ENCODE data around the gene ACADVL.
A peak's percentile ranks its signal among the peaks of the same experiment; 100 is the strongest.

The ACADVL gene

DNA sequence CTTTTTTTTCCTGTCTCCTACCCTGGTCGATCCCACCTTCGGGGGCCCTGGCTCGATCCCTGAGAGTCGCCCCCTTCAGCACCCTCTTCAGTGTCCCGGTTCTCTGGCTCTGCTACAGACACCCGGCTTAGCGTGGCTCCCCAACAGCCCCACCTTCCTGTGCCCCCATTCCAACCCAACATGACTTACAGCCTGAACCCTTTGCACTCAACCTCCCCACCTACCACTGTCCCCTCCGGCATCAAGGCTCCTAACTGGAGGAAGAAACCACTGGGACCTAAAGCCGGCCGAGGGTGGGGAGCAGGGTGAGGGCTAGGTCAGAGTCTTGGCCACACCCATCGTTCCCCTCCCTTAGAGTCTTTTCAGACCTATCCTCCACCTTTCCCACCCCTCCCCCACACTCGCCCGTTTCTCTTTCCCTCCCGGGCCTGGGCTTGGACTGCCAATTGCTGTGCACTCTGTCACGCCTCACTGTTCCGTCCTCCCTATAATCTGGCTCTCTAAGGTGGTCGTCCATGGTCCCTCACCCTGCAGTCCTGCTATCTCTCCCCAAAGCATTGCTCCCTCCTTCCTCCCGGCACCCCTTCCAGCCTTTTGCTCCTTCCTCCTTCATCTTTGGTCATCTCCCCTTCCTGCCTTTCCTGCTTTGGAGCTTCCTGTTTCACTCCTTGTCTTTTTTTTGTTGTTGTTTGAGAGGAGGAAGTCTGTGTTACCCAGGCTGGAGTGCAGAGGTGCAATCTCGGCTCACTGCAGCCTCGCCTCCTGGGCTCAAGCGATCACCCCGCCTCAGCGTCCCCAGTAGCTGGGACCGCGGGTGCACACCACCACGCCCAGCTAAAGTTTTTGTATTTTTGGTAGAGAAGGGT, 43.4 kb downstream of the ACADVL start:
- H3K4me1 Mint-ChIP-seq (ENCODE audit: low read depth): peaks cover 20% of the 10 kb centered on the region
- peaks cover 12% of the 10 kb centered on the region for H3K36me3 Mint-ChIP-seq (ENCODE audit: low read depth)
- H3K4me3 Mint-ChIP-seq: peak overlapping the region; percentile 55
- H3K9me3 Mint-ChIP-seq: no peaks in the 10 kb centered on the region
- DNase-seq (ENCODE audit: low spot score): no peak
- H3K27ac Mint-ChIP-seq: no peak overlapping the region
- H3K27me3 Mint-ChIP-seq (ENCODE audit: low read depth): peaks cover 31% of the 10 kb centered on the region

DNA sequence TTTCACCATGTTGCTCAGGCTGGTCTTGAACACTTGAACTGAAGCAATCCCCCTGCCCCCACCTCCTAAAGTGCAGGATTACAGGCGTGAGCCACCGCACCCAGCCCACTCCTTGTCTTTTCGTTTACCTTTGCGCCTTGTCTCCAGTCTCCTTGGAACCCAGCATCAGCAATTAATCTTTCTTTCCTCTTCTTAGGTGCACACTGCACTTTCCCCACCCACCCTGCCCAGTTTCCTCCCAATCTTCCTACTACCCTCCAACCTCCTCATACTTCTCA, 44.0 kb downstream of the ACADVL start:
- DNase-seq (ENCODE audit: low spot score): no peak
- Mint-ChIP-seq H3K4me1 (ENCODE audit: low read depth) (peaks cover 20% of the 10 kb centered on the region), H3K9me3 (no peaks in the 10 kb centered on the region), H3K36me3 (ENCODE audit: low read depth) (peaks cover 8% of the 10 kb centered on the region), H3K4me3 (peak overlapping the region; percentile 55), H3K27ac (no peak overlapping the region), H3K27me3 (ENCODE audit: low read depth) (peaks cover 33% of the 10 kb centered on the region)

DNA sequence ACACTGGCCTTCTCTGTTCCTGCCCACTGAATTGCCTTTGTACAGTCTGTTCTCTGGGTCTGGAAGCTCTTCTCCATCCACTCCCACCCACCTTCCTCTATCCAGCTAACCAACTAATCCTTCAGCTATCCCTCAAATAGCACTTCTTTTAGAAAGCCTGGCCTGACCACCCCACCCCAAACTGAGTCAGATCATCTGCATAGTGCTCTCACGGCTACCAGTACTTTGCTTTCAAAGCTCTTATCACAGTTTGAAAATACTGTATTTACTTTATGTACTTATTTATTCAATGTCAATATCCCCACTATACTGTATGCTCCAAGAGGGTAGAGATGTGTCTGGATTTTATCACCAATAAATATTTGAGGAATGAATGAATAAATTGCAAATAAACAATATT, 47.0 kb downstream of the ACADVL start:
- Mint-ChIP-seq H3K27ac (no peak overlapping the region), H3K27me3 (ENCODE audit: low read depth) (peaks cover 40% of the 10 kb centered on the region), H3K4me3 (no peak overlapping the region), H3K9me3 (no peaks in the 10 kb centered on the region), H3K4me1 (ENCODE audit: low read depth) (peaks cover 19% of the 10 kb centered on the region), H3K36me3 (ENCODE audit: low read depth) (no peaks in the 10 kb centered on the region)
- DNase-seq (ENCODE audit: low spot score): no peak

Data from T-helper 2 cell treated with Interferon-gamma antibody and Interleukin-4, amounts not matched to agents 5 μg/mL and 100 μg/mL, for 36 hours (primary cell).